Keratinocyte (primary cell): ENCODE data around the gene PDCL2.

Experiments
- CTCF ChIP-seq, 3 experiments: IDR thresholded peaks in 1 of 3; conservative IDR thresholded peaks in 1 of 3; optimal IDR thresholded peaks in 1 of 3; 2 replicates in 2 of 3; 3 replicates in 1 of 3; pipeline versions ENCODE3 to v1.5.1; 2011; ENCODE audit warnings: low read length in 3 of 3, mild to moderate bottlenecking in 3 of 3, moderate library complexity in 2 of 3, control low read depth in 1 of 3, inconsistent platforms in 1 of 3; ENCODE audit not compliant: insufficient read depth in 2 of 3; ENCODE audit errors: extremely low read depth in 1 of 3
- EZH2 ChIP-seq: IDR thresholded peaks from one replicate; pipeline ENCODE4 v1.6.1; 2012; ENCODE audit warnings: inconsistent platforms, mild to moderate bottlenecking, low read length, moderate library complexity

- no peak for TF ChIP-seq CTCF (optimal IDR thresholded peaks at IDR 0.05 in 1 of 3, IDR thresholded peaks at IDR 0.05 in 1 of 3, conservative IDR thresholded peaks at IDR 0.05 in 1 of 3; ENCODE audit: extremely low read depth in 1 of 3, insufficient read depth in 2 of 3, low read length in 3 of 3)
- TF ChIP-seq EZH2: no peak
Observed at GRCh38 chr4:55574252-55574651, 17.8 kb downstream of the PDCL2 start.
